Measurements from ENCODE around the gene MYCL.

DNA sequence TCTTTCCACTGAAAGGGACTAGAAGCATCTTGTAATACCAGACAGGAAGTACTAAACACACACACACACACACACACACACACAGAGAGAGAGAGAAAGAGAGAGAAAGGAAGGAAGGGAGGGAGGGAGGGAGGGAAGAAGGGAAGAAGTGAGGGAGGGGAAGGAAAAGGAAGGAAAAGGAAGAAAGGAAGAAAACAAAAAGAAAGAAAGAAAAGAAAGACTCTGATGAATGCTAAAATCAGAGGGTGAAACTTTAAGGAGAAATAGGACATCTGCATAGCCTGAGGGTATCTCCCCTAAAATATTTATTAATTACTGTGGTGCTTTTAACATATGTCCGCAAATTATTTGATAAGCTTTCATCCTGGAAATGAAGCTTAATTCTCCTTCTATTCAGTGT lies 29.0 kb downstream of the MYCL start:
- no peak for TF ChIP-seq POLR2A (IDR thresholded peaks at IDR 0.05)
- TF ChIP-seq, protein P1, sequence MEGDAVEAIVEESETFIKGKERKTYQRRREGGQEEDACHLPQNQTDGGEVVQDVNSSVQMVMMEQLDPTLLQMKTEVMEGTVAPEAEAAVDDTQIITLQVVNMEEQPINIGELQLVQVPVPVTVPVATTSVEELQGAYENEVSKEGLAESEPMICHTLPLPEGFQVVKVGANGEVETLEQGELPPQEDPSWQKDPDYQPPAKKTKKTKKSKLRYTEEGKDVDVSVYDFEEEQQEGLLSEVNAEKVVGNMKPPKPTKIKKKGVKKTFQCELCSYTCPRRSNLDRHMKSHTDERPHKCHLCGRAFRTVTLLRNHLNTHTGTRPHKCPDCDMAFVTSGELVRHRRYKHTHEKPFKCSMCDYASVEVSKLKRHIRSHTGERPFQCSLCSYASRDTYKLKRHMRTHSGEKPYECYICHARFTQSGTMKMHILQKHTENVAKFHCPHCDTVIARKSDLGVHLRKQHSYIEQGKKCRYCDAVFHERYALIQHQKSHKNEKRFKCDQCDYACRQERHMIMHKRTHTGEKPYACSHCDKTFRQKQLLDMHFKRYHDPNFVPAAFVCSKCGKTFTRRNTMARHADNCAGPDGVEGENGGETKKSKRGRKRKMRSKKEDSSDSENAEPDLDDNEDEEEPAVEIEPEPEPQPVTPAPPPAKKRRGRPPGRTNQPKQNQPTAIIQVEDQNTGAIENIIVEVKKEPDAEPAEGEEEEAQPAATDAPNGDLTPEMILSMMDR (IDR thresholded peaks at IDR 0.05): no peak
- no peak for TF ChIP-seq POLR2AphosphoS5 (IDR thresholded peaks at IDR 0.05; ENCODE audit: insufficient read depth in 1 of 2, low read depth in 1 of 2)
